NCI-H345 treated with DMSO at 0.1 percent for 48 hours (cell line): ENCODE results near the gene KRT15.
A peak's percentile ranks its signal among the peaks of the same experiment; 100 is the strongest.

Experiments used
- DNase-seq: peaks from one replicate; lab custom pipeline; 2025; ENCODE audit not compliant: unreplicated experiment; lab: John Stamatoyannopoulos, UW

KRT15 gene

GRCh38 chr17:41505809-41506767 lies 12.6 kb downstream of the KRT15 start:
- DNase-seq, result no peak

- no peak for DNase-seq
Observed at GRCh38 chr17:41505007-41505808, 13.5 kb downstream of the KRT15 start, which contains the start of gene KRT13. Gene KRT13 (minus strand): TSS chr17:41505612. CDS start chr17:41505550, 62 bp downstream.

GRCh38 chr17:41504246-41504977 lies 14.3 kb downstream of the KRT15 start:
- DNase-seq, result no peak

GRCh38 chr17:41503202-41503601 lies 15.5 kb downstream of the KRT15 start:
- DNase-seq, result no peak

GRCh38 chr17:41500131-41500911 lies 18.4 kb downstream of the KRT15 start:
- DNase-seq, result no peak

GRCh38 chr17:41499714-41500113 lies 19.0 kb downstream of the KRT15 start:
- DNase-seq, result no peak

- DNase-seq, result no peak
Observed at GRCh38 chr17:41498276-41498675, 20.4 kb downstream of the KRT15 start.

- DNase-seq, result no peak
Observed at GRCh38 chr17:41496803-41497484, 21.7 kb downstream of the KRT15 start.

- no peak for DNase-seq
Observed at GRCh38 chr17:41494524-41494923, 24.2 kb downstream of the KRT15 start.

GRCh38 chr17:41492771-41493170 lies 25.9 kb downstream of the KRT15 start:
- peak; percentile 15 for DNase-seq

- DNase-seq, result no peak
Observed at GRCh38 chr17:41492351-41492750, 26.3 kb downstream of the KRT15 start.

- no peak for DNase-seq
Observed at GRCh38 chr17:41491476-41491875, 27.2 kb downstream of the KRT15 start.

- no peak for DNase-seq
Observed at GRCh38 chr17:41490000-41490990, 28.4 kb downstream of the KRT15 start.

GRCh38 chr17:41489531-41489930 lies 29.2 kb downstream of the KRT15 start, which contains the start of gene KRT36:
Gene KRT36 (minus strand): TSS chr17:41489910. CDS start chr17:41489864, 46 bp downstream.
- DNase-seq, result no peak

- DNase-seq, result no peak
Observed at GRCh38 chr17:41486809-41487530, 31.7 kb downstream of the KRT15 start.

- DNase-seq, result no peak
Observed at GRCh38 chr17:41486316-41486715, 32.4 kb downstream of the KRT15 start.
